GM19193 (cell line): Measurements from ENCODE around the gene CSRP1.

Experiments
- POLR2A ChIP-seq: IDR thresholded peaks from 4 replicates; pipeline ENCODE4 v1.6.1; 2011; ENCODE audit not compliant: insufficient read depth, insufficient read length; ENCODE audit errors: extremely low read depth

The CSRP1 gene

DNA sequence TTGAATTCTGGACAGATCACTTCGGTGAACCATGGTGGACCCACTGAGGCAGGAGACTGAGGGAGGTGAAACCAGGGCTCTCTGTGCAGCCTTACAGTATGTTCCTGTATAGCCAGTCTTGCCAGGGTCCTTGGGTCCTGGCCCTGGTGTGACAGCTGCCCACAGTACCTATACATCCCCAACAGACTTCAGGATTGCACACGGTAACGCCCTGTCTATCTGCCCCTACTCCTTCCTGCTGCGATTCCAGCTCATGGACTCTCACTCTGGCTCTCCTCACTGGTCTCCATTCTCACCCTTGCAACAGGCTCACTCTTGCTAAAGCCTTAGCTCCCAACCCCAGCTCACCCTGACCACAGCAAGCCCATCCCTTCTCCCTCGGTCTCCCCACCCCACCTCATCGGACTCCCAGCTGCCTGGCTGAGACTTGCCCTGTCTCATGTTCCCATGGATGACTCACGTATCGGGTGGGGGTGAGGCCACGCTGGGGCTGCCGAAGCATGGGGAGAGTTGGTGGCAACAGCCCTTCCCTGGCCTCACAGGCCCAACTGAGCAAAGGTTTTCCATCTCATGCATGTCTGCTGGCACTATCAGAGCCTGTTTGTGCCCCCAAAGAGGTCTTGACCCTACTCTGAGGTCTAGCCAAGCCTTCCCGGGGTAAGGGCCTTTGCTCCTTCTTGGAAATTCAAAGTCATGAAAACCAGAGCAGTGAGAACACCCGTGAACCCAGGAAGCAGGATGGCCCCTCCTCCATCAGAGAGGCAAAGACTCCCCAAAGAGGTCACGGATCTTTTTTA lies 45.1 kb downstream of the CSRP1 start:
- TF ChIP-seq POLR2A: no peak

DNA sequence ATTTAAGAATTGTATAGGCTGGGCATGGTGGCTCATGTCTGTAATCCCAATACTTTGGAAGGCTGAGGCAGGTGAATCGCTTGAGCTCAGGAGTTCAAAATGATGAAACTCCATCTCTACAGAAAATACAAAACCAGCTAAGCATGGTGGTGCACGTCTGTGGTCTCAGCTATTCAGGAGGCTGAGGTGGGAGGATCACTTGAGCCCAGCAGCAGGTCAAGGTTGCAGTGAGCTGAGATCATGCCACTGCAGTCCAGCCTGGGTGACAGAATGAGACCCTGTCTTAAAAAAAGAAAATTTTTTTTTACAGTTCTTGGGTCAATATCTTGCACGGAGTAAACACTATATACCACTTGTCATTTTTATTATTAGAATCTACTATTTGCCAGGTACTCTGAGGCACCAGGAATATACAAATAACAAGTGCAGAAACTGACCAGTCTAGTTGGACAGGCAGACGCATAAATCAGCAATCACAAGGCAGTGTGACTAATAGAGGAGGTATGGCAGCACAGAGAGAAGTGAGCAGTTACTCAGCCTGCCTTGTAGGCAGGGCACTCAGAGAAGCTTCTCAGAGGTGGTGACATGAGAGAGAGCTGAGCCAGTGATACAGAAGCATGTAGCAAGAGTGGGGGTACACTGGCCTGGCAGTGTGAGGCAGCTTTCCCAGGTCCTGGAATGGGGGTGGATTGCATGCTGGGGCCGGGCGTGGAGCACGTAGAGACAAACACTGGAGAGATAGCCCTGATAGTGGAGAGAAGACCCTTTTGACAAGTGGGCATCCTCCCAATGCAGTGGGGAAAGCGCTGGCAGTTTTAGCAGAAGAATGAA lies 45.9 kb downstream of the CSRP1 start:
- no peak for TF ChIP-seq POLR2A

DNA sequence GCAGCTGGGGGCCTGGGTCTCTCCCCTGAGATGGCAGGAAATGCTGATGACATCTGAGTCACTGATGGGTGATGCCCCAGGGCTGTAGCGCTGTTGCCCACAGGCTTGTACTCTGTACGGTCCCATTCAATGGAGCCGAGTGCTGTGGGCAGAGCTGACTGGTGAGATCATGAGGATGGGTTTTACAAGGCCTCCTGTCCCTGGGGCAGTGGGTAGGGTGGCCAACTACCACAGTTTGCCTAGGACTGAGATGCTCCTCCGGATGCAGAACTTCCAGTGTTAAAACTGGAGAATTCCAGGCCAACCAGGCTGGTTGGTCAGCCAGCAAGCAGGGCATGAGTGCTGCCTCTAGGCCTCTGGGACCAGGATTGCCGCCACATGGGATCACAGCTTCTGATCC lies 47.1 kb downstream of the CSRP1 start:
- TF ChIP-seq POLR2A: no peak

DNA sequence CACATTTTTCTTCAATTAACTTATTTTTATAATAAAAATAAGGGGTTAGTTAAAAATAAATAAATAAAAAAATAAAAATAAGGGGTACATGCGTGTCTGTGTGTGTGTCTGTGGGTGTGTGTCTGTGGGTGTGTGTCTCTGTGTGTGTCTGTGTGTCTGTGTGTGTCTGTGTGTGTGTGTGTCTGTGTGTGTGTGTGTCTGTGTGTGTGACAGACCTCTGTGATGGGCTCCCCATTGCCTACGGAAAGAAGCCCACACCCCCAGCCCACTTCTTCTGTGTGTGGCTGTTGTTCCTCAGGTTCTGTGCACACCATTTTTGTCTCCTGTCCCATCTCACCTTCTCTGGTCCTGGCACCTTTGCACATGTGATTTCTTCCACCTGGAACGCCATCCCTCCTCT lies 47.9 kb downstream of the CSRP1 start:
- TF ChIP-seq POLR2A: no peak

DNA sequence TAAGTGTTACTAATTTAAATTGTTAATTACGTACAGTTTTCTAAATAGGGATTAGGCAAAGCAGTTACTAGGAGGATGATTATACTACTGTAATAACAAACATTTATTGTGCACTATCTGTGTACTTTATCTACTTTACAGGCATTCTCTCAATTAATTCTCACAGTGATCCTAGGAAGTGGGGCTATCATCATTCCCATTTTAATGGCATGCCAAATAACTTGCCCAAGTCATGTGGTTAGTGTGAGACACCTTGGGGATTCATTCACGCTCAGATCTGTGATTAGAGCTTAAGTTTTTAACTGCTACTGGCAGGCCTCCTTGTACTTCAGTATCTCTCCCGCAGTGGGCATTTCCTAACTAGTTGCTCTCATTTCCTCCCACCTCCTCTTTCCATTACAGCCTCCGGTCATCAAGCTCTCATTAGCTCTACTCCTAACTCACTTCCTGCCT lies 49.4 kb downstream of the CSRP1 start:
- TF ChIP-seq POLR2A: no peak

DNA sequence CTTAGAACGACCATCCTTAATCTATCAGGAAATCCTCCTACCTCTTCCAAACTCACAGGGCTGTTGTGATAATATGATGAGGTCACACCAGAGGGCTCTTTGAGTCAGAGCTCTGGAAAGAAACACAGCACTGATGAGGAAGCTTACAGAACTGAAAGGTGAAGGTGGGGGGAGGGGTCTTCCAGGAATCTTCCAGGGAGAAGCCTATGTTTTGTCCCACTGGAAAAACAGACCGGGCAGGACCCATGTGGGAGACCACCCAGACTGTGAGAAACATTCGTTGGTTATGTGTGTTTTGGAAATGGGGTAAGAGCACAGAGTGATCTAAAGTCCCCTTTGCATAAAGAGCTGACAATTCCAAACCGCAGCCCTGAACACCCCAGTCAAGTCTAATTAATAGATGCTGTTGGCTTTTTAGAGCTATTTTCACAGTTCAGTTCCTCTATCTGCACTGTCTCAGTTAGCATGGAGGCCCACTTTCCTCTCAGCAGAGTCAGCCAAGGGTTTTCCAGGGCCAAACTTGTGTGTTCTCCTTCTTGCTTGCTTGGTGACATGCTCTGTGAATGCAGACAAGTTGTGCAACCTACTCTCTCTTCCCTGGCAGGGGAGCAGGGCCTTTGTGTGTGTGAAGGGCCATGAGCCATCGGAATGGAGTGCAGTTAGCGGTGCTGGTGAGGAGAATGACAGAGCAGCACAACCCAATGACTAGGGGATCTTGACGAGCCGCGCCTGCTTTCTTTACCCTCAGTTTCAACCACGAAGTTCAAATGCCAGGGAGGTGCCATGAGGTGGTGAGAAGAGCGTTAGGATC lies 50.2 kb downstream of the CSRP1 start:
- no peak for TF ChIP-seq POLR2A

DNA sequence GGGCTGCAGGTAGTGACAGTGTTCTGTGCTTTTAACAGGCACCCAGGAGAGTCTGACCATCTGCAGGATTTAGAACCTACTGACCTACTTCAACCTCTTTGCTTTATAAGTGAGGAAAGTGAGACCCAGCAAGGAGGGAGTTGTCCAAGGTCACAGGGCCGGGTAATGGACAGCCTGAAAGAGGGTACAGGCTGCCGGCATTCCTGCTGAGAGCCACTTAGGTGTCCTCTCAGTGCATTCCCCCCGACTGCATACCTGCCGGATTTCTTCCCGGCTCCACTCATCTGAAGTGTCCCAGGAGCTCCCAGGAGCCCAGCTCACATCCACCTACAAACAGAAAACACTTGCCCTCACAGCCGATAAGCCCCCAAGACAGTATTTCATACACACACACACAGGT lies 51.8 kb downstream of the CSRP1 start:
- no peak for TF ChIP-seq POLR2A

DNA sequence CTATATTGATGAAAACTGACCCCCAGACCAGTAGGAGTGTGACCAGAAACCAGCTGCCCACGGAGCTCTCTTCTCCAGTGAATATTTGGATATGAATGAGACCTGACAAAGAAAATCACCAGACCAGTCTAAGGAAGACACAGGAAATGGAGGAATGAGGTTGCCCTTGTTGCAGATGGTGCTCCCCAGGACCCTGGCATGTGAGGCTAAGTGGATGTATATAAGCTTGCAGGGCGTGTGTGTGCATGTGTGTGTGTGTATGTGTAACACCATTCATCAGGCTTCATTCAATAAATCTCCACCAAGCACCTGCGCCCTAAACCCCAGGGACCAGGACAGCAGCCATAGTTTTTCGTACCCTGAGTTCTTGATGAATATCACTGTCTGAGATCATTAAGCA lies 52.3 kb downstream of the CSRP1 start:
- TF ChIP-seq POLR2A: no peak

DNA sequence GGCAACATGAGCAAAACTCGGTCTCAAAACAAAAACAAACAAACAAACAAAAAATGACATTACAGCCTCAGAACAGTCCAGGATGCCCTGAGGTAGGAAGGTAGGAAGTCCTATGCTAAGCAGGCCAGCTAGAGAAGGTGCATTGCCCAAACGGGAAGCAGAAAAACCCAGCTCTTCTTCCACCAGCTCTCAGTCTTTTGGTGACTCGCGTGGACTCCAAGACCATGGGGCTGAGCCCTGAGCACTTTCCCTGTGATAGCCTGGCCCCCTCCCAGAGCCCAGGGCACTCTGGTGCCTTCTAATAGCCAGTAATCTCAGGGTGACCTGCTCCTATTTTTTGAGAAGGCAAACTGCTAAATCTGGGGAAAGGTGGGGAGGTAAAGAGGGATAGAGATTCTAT lies 54.1 kb downstream of the CSRP1 start:
- TF ChIP-seq POLR2A: no peak

DNA sequence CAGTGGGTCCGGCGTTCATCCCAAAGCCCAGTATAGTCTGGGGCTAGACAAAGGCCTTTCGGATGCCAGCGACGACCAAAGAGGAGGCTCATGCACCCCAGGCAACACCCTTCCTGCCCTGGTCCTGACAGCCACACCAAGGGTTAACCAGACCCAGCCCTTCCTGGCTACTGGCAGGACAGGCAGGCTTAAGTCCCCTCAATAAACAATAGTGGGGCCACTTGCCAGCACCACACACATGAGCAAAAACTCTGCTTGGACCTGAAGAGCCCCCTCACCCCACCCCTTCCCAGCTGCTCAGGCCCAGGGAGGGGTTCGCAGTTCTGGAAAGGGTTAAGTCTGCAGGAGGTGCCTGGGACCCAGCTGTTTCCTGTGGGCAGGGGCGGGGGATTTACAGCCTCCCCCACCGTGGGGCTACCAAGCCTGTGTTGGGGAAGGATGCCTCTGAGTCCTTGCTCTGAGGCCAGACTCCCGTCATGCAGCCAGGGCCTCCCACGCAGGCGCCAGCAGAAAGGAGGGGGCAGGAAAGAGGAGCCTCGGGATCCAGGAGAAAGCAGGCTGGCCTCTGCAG lies 56.1 kb downstream of the CSRP1 start:
- no peak for TF ChIP-seq POLR2A

DNA sequence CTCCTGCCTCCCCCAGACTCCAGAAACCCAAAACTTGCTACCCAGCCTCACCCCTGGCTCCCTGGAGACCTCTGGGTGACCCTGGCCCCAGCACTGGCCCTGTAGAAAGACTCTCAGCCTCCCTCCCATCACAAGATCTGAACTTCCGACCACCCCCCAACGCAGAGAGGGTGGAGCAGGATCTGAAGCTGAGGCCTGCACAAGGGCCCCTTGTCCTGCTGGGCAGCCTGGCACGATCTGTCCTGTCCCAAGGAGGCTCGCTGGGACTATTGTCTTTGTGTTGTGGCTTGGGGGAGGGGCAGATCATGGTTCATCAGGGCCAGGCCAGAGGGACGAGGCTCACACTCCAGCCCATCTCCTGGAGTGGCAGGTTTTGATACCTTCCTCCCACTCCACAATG lies 57.9 kb downstream of the CSRP1 start:
- TF ChIP-seq POLR2A: no peak

DNA sequence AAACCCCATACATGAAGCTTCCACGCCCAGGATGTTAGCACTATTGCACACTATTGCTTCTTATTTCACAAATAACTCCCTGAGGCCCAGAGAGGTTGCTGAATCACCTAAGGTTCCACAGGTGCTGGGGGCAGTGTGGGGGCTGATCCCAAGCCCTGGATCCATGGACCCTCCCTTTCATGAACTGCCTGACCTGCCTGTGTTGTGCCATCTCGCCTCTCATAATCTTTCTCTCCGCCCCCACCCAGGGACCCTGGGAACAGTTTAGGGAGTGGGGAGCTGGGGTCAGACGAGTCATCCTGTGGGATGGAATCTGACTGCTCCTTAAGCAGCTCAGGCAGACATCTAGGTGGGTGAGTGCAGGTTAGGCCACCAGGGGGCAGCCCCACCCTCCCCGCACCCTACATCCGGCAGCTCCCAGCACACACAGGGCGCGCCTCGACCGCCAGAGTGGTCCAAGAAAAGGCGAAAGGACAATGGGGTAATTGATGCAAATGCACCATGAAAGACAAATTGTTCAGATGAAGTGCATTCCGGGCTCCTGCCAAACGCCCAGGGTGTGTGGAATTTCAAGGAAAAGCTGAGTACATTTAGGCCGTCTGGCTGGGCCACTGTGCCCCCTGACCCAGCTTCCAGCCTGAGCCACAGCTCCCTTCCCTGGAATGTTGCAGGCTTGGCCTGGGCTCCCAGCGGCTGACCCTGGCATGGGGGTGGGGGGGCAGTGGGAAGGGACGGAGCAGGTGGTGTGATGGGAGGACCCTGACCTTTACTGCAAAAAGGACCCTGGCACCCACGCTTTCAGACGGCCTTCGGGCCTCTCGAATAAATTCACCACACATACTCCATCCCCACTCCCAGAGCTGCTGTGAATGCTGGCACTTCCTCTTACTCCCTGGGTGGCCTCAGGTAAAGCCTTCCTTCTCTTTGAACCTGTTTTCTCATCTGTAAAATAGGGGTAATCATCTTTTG lies 58.7 kb downstream of the CSRP1 start:
- no peak for TF ChIP-seq POLR2A

DNA sequence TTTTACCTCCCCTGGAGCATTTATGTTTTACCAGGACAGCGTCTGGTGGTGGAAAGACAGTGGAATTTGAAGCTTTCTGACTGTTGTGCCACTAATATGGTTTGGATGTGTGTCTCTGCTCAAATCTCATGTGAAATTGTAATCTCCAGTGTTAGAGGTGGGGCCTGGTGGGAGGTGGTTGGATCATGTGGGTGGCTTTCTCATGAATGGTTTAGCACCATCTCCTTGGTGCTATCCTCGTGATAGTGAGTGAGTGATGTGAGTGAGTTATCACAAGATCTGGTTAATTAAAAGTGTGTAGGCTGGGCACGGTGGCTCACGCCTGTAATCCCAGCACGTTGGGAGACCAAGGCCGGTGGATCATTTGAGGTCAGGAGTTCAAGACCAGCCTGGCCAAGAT lies 61.6 kb downstream of the CSRP1 start:
- no peak for TF ChIP-seq POLR2A

DNA sequence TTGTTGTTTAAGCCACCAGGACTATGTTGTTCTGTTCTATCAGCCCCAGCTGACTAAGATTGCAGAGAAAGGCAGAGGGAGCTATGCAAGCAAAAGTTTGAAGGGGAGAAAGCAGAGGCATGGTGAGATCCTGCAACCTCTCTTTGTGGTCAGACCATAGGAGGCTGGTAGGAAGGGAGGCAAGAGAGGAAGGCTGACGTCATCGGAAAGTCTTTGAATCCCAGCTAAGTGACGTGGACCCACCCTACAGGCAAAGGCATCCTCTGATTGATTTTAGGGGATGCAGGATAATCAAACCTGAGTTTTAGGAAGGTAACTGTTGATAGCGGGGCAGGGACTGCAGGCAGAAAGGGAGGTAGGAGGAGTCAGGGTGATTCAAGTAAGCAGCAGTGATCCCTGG lies 62.1 kb downstream of the CSRP1 start:
- TF ChIP-seq POLR2A: no peak
